Kidney (tissue), 14 donors: ENCODE measurements around the gene PAIP2. TPM values are rescaled to one million over a fixed set of nuclear protein-coding genes. Genes with fewer than 3 reads are reported as not detected.

Source experiments
- DNase-seq, 5 donors: peaks; one replicate each; pipeline ENCODE4 v3.0.0-alpha.2; 2013 to 2020
- FAIRE-seq: peaks from 2 replicates; lab custom pipeline; 2012; peaks lifted over from hg19 to GRCh38; lab: Jason Lieb, UNC
- H3K27ac ChIP-seq, 2 donors: one replicate each; pipeline ENCODE4 v1.7.0; 2013; ENCODE audit warnings: low read depth in 2 of 2, low read length in 2 of 2, inconsistent platforms in 1 of 2
- H3K27me3 ChIP-seq: one replicate; pipeline ENCODE4 v1.7.1; 2013; ENCODE audit warnings: low read length, inconsistent platforms; ENCODE audit not compliant: control insufficient read depth, insufficient read depth
- H3K36me3 ChIP-seq, 3 donors: one replicate each; pipeline versions ENCODE4 v1.7.0 to v1.7.1; 2013; ENCODE audit warnings: low read length in 3 of 3, control low read depth in 1 of 3, inconsistent platforms in 1 of 3; ENCODE audit not compliant: insufficient read depth in 3 of 3, control insufficient read depth in 2 of 3
- H3K4me1 ChIP-seq, 3 donors: one replicate each; pipeline versions ENCODE4 v1.7.0 to v1.7.1; 2013; ENCODE audit warnings: low read length in 3 of 3, inconsistent platforms in 1 of 3, low read depth in 1 of 3; ENCODE audit not compliant: control insufficient read depth in 2 of 3, insufficient read depth in 2 of 3
- H3K4me3 ChIP-seq, 3 donors: one replicate each; pipeline versions ENCODE4 v1.7.0 to v1.8.1; 2013; ENCODE audit warnings: low read length in 3 of 3, control low read depth in 1 of 3, inconsistent platforms in 1 of 3
- H3K9ac ChIP-seq, 3 donors: one replicate each; pipeline versions ENCODE4 v1.7.0 to v1.7.1; 2013; ENCODE audit warnings: low read length in 3 of 3, control low read depth in 1 of 3, inconsistent platforms in 1 of 3
- H3K9me3 ChIP-seq, 3 donors: one replicate each; pipeline versions ENCODE4 v1.7.0 to v1.7.1; 2013; ENCODE audit warnings: low read length in 3 of 3, control low read depth in 1 of 3, inconsistent platforms in 1 of 3; ENCODE audit not compliant: control insufficient read depth in 2 of 3, insufficient read depth in 1 of 3
- CTCF ChIP-seq: IDR thresholded peaks from 3 replicates; pipeline ENCODE4 v1.5.1; 2012; ENCODE audit warnings: mild to moderate bottlenecking, moderate library complexity, borderline replicate concordance; ENCODE audit not compliant: insufficient read depth; ENCODE audit errors: extremely low read depth
- intact Hi-C: fragments of 100-400 bp; cut with DNase I; formaldehyde crosslinking; loops from one replicate; pipeline ENCODE4 v1.11.1; 2022
- polyA plus RNA-seq: library from polyadenylated mRNA; stranded (reverse); fragments of 350-450 nt; fragmentation: Illumina TruSeq; extraction: RNeasy Lipid Tissue Mini Kit (QIAGEN cat#74804); gene quantifications from one replicate; pipeline ENCODE4 v1.2.3, GENCODE V29; 2014; ENCODE audit warnings: low read depth, low replicate concordance; ENCODE audit not compliant: insufficient read depth
- total RNA-seq: library from RNA; stranded (reverse); fragmentation: NEBNext Ultra II Directional; extraction: Animal tissue kit (Norgen Biotek cat#: 25700); gene quantifications from one replicate; pipeline ENCODE4 v1.2.1, GENCODE V29; 2021
- donor health status: control.
- donor health status: control.
- donor health status: control.
- donor health status: control.
- donor health status: control.
- donor health status: DM: yes; HTN: yes; CAD: no.
- donor health status: Normal renal cell carcinoma (clear cell type).

PAIP2 gene
- total and polyA plus RNA-seq, 2 donors from 2014 or later = 68.0 to 121 TPM

GRCh38 chr5:139414581-139415130 is 73.0 kb downstream of the PAIP2 start:
- Histone ChIP-seq H3K27ac (peak overlapping the region; percentile 56 to 81), H3K36me3 (peaks cover 0 to 4% (median 4%) of the 10 kb centered on the region in 3 donors), H3K4me3 (no peak overlapping the region), H3K4me1 (peaks cover 0 to 43% (median 26%) of the 10 kb centered on the region in 3 donors), H3K9me3 (no peaks in the 10 kb centered on the region), H3K9ac (peak overlapping the region in 1 of 3 donors; percentile 3), H3K27me3 (no peaks in the 10 kb centered on the region)
- FAIRE-seq (no peak), DNase-seq (no peak)
- no peak for TF ChIP-seq CTCF
- intact Hi-C loops = no loop called here

GRCh38 chr5:139415221-139415861 is 73.7 kb downstream of the PAIP2 start:
- Histone ChIP-seq H3K9ac (peak overlapping the region in 1 of 3 donors; percentile 21), H3K27me3 (no peaks in the 10 kb centered on the region), H3K36me3 (peaks cover 0 to 7% (median 4%) of the 10 kb centered on the region in 3 donors), H3K4me3 (no peak overlapping the region), H3K9me3 (no peaks in the 10 kb centered on the region), H3K27ac (peak overlapping the region; percentile 57 to 81), H3K4me1 (peaks cover 0 to 43% (median 26%) of the 10 kb centered on the region in 3 donors)
- no peak for FAIRE-seq
- TF ChIP-seq CTCF = no peak
- intact Hi-C loops = no loop called here
- no peak for DNase-seq

- intact Hi-C loops = no loop called here
- H3K4me3 ChIP-seq = no peak overlapping the region
- H3K9ac ChIP-seq = peak overlapping the region in 1 of 3 donors; percentile 21
- peaks cover 0 to 43% (median 26%) of the 10 kb centered on the region in 3 donors for H3K4me1 ChIP-seq
- no peaks in the 10 kb centered on the region for H3K9me3 ChIP-seq
- H3K36me3 ChIP-seq = peaks cover 0 to 7% (median 4%) of the 10 kb centered on the region in 3 donors
- FAIRE-seq (no peak), DNase-seq (no peak)
- H3K27me3 ChIP-seq = no peaks in the 10 kb centered on the region
- no peak for TF ChIP-seq CTCF
- H3K27ac ChIP-seq = peak overlapping the region; percentile 56 to 81
These were observed 74.2 kb downstream of the PAIP2 start for GRCh38 chr5:139415869-139416268.
